Activated CD8-positive, alpha-beta memory T cell treated with anti-CD3 and anti-CD28 coated beads, Interleukin-2, amount 50 U/mL, for 48 hours (primary cell): ENCODE results near the gene AK9.

Experiments used
- DNase-seq: peaks from one replicate; pipeline ENCODE4 v3.0.0-alpha.2; 2020

AK9 gene

DNA sequence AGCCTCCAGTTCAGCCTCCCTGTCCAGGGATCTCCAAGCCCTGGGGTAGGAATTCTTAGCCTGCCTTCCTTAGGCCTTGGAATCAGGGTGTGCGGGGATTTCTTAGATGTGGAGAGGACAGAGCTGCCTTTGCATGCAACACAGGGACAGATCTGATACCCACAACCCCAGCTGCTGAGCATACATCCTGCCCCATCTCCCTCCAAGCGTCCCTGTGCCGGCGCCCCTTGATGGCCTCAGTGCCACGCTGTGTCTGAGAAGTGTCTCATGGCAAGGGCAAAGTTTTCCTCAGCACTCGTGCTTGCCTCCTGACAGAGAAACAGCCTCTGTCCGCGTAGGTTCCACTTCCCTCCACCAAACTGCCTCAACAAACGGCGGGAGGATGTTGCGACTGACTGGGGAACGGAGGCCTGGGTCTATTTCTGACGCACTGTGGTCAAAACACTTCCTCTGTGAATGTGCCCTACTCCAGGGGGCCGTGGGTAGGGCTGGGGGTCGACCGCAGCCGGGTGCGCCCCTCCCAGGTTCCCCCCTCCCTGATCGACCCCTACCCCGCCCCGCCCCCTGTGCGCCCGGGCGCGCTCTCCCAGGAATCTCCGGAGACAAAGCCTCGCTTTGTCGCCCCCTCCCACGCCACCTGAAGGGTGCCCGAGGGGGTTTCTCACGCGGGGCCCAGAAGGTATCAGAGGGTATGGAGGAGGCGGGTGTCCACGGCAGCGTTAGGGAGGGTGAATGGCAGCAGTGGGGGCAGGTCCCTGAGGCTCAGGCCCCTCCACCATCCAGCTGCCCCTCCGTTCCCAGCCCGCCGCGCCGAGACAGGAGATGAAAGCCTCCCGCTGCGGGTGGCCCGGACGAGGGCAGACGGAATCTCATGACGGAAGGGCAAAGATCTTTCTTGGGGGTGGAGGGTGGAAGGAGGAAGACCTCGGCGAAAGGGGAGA, 236.2 kb downstream of the AK9 start:
- peak; percentile 79 for DNase-seq

DNA sequence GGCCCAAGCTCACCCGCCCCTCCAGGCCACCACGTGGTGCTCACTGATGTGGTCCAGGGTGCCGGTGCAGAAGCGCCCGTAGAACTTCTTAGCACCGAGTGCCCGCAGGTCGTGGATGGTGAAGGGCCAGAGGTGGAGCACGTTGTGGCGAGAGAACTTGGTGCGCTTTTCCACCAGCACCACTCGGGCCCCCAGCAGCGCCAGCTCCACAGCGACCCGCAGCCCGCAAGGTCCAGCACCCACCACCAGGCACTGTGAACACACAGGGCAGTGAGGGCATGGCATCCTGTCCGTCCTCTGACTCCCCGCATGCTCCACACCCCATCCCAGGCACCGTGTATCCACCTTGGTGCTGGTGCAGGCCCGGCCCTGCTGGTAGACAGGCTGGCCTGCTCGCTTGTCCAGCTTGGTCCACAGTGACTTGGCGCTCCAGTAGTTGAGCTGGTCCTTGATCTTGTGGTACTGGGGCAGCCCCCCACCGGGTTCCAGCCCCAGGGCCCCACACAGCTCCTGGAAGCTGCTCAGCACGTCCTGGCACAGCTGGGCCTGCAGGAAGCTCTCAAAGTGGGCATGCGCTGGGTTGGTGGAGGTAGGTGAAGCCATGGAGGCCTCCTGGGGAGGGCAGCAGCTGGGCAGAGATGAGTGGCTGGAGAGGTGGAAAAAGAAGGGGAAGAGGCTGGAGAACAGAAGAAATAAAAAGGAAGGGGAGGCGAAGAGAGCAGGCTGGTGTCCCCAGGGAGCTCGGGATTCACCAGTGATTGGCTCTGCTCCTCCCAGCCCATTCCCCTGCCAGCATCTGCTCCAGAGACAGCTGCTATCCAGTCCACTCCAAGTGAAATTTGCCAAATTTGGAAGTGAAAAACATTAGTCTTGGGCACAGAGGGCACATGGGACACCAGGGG, 237.2 kb downstream of the AK9 start:
- DNase-seq = no peak

DNA sequence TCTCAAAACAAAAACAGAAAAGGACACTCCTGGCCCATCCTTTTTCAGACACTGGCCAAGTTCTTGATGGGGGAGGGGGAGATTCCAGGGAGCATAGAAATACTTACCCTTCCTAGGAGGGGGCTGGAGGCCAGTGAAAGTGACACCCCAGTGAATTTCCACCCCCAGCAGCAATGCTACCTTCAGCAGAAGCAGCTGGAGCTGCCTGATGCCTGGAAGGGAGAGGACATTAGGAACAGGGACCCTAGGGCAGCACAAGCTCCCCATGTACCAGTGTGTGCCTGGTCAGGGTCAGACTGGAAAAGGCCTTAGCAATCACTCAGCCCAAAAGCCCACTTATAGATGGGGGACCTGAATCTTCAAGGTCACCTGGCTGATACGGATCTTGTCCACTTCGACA, 237.8 kb downstream of the AK9 start:
- DNase-seq = no peak

DNA sequence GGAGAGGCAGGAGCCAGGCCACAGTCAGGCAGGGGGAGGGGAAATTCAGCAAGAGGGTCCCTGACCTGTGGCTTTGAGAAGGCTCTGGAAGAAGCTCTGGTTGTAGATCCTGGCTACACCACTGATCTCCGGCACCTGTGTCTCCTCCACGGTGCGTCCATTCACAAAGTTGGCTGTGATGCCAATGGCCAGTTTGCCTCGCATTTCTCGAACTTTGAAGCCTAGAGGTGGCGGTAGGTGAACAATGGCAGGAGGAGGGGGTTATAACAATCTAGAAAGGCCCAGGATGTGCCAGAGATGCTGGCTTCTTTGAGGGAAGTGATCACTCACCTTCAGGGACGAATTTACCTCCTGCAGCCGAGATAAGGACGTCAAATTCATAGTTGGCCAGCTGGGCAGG, 238.8 kb downstream of the AK9 start:
- no peak for DNase-seq

DNA sequence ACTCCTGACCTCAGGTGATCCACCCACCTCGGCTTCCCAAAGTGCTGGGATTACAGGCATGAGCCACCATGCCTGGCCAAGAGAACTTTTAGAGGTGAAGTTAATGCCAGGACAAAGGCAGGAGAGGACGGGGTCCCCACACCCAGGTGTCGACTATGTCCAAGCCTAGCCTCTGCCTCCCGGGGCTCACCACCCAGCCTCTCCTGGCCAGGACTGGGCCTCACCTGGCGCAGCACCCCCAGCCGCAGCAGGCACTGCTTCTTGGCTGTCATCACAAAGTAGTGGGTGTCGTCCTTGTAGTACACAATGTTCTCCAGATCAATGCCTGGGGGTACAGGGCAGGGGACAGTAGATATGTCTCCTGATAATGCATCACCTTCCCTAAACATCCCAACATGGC, 239.6 kb downstream of the AK9 start:
- DNase-seq = no peak

DNA sequence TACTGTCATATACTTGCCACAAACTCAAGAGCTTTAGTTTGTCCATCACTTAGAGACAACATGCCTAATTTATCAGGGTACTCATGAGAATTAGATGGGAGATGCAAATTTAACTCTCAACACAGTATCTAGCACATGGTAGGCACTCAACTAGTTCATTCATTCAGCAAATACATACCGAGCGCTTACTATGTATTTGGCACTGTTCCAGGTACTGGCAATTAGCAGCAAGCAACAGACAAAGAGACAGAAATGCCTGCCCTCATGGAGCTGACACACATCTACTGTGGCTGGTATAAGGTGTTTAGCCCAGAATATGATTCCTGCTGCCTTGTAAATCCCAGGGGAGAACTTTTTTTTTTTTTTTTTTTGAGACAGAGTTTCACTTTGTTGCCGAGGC, 240.2 kb downstream of the AK9 start:
- no peak for DNase-seq

DNA sequence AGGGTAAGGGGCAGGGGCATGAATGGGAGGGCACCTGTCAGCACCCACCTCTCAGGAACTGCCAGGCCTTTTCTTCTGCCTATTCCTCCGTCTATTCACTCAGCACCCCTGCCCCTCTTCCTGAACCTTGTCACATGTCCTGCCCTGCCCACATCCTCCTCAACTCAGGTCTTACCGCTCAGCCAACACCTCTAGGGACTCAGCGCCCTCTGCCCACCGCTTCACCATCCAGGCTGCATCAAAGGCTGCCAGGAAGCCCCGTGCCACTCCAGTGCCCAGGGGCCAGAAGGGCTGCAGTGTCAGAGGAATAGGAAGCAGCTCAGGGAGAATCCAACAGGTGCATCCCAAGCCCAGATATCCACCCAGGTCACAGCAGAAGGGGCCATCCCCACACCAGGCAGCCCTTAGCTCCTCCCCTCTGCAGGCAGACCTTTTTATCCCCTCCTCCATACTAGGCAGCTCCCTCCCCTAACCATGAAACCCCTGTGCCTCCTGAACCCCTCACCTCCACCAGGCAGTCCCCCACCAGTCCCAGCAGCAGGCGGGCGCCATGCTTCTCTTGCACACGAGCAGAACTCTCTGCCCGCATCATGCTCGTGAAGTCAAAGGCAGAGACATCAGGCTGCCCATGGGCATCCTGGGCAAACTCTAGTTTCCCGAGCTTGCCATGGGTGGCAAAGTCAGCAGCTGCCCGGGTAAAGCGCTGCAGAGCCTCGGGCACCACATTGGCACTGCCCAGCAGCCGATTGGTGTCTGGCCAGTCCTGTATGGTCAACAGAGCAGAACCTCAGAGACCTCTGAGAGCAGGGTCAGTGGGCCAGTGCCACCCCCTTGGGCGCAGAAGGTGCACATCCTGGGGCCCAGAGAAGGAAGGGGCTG, 241.0 kb downstream of the AK9 start:
- no peak for DNase-seq

DNA sequence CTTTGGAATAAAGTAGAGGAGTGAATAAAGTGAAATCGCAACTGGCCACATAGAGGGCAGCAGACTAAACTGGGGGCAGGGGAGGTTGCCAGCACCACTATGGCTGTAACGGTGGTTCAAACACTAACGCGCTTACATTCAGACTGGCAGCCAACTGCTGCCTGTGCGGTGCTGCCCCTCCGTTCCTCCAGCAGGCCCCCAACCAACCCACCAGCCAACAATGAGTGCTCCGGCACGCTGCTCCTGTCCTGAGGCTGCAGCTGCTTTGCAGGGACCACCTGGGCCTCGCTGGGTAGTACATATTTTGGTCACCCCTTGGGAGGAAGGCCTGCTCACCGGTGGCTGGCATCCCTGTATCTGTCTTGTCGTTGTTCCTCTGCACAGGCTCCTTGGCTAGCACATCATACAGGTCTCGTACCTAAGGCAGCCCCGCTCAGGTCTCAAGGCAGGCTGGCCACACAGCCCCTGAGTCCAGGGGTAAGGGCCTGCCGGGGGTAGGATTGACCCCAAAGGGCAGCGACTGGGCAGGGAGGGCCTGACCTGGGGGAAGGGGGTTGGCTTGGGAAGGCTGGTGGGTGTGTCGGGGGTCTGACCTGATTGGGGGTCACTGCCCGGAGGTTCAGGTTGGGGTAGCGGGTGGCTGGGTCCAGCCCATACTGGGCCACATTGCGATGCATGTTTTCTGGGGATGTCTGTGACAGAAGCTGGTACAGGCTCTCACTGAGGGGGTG, 241.8 kb downstream of the AK9 start:
- no peak for DNase-seq

DNA sequence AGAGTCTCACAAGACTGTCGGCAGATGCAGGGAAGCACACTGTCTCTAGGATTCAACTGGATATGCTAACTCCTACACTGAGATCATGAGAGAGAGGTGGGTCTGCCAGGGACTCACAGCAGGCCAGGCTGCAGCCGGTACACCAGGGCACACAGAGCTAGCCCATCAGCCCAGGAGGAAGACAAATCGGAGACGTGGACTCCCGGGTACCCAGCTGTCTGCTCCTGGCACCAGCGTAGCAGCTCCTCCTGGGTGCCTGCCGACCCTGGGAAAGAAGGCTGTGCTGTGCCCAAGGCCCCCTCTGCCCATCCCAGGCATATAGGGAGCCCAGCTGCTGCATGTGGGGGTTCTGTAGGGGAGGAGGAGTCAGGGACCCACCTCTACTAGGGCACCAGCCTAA, 242.4 kb downstream of the AK9 start:
- no peak for DNase-seq

DNA sequence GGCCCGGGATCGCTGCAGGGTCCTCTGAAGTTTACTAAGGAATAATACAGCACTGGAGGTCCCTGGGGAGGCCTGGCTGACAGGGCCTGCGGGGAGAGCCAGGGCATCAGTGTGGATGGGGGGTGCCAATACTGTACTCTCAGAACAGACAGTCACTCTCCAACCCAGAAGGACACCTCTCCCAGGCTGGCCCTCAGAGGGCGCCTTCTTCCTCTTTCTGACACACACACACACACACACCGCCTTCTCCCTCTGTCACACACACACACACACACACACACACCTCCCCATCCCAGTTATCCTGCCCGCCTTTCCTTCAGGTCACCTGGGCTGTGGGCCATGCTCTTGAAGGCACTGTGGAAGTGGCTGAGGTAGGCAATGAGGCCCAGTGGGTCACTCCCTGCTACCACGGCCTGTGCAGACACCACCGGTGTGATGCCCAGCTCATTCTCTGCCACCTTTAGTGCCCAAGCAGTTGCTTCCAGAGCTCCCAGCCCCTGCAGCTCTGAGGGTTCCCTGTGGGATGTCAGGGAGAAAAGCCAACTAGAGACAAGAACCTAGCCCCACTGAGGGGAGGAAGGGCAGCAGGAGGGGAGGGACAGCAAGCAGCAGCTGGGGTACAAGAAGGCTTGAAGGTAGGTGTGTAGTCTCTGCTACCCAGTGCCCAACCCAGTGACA, 243.0 kb downstream of the AK9 start:
- peak; percentile 51 for DNase-seq

DNA sequence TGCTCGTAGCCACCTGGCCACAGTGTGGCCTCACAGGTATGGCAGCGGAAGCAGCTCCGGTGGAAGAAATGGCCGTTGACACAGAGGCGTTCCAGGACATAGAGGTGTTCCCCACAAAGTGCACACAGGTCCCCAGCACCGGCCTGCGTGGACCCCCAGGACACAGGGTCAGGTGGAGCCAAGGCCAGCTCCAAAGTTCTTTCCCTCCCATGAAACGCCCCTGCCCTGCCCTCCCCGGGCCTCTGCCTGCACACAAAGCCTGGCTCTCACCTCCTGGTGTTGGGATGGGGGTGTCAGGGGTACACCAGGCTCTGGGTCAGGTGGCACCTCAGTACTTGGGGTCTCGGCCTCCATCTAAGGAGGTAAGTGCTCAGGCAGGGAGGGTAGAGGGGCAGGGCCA, 243.9 kb downstream of the AK9 start:
- no peak for DNase-seq

DNA sequence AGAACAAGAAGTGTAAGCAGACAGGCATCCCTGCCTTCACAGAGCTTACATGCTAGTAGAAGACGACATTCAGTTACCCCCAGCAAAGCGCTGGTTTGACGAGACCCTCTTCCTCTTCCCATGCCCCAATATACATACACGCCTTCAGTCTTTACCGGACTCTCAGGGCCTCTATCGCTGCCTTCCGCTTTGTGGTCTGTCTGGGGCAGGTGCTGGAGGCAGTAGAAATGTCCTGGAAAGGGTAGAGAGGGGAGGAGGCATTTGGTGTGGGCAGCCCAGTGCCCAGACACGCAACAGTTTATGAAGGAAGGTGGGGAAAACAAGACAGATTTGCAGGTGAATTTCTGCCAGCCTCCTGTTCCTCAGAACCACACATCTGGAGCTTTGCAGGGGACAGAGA, 244.5 kb downstream of the AK9 start:
- no peak for DNase-seq

DNA sequence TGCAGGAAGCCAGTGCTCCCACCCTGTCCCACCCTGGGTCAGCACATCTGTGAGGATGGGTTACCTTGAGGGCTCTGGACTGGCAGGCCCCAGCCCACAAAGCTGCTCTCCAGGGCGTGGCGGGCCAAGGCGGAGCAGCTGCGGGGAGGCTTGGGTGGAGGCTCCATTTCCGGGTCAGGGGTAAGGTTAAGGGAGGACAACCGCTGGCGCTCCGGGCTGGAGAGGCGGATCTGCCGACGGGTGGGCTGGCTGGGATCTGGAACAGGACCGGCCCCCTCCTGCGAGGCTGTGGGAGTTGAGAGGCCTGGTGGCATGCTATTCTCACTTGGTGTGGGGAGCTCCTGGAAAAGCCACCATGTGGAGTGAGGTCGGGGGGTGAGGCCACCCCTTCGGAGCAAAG, 244.9 kb downstream of the AK9 start:
- no peak for DNase-seq

DNA sequence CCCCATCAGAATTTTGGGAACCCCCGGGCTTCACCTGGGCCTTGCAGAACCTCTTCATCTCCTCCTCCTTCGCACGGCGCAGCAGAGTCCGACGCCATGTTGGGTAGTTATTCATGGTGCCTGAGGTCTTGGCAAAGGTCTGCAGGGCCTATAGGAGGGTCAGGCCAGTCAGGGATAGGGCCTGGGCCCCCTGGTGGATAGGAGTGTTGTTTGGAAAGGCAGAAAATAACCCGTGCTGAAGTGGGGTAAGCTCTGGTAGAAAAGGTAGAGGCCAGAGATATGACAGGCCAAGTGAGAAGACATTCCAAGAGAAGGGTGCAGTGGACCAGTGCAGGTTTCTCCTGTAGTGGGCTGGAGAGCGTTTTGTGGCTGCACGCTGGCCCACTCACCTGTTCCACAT, 245.6 kb downstream of the AK9 start:
- DNase-seq = no peak

DNA sequence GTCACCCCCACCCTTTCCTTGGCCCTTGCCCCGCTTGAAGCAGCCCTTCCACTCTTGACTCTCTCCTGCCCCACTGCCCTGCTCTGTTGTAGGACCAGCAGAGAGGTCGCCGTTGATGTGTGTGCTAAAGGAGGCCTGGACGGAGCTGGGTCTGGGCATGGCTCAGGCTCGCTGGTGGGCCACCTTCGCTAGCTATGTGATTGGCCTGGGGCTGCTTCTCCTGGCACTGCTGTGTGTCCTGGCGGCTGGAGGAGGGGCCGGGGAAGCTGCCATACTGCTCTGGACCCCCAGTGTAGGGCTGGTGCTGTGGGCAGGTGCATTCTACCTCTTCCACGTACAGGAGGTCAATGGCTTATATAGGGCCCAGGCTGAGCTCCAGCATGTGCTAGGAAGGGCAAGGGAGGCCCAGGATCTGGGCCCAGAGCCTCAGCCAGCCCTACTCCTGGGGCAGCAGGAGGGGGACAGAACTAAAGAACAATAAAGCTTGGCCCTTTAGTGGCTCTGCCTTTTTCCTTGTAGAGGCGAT, 247.5 kb downstream of the AK9 start:
- no peak for DNase-seq
